ENCODE results near the gene UMODL1.

UMODL1 gene

GRCh38 chr21:42079939-42080787 lies 9.0 kb downstream of the UMODL1 start:
- no peak for DNase-seq (ENCODE audit: low read depth in 2 of 2)

GRCh38 chr21:42080788-42081083 lies 9.6 kb downstream of the UMODL1 start:
- no peak for DNase-seq (ENCODE audit: low read depth in 2 of 2)

GRCh38 chr21:42081138-42081537 lies 10.0 kb downstream of the UMODL1 start:
- no peak for DNase-seq (ENCODE audit: low read depth in 2 of 2)

GRCh38 chr21:42081931-42082381 lies 10.8 kb downstream of the UMODL1 start:
- DNase-seq (ENCODE audit: low read depth in 2 of 2) = no peak

- DNase-seq (ENCODE audit: low read depth in 2 of 2) = no peak
These were observed 11.6 kb downstream of the UMODL1 start for GRCh38 chr21:42082501-42083360.

- no peak for DNase-seq (ENCODE audit: low read depth in 2 of 2)
These were observed 12.2 kb downstream of the UMODL1 start for GRCh38 chr21:42083361-42083690.

- DNase-seq (ENCODE audit: low read depth in 2 of 2) = no peak
These were observed 13.0 kb downstream of the UMODL1 start for GRCh38 chr21:42084079-42084478.

GRCh38 chr21:42085246-42086077 lies 14.3 kb downstream of the UMODL1 start:
- DNase-seq (ENCODE audit: low read depth in 2 of 2) = no peak

GRCh38 chr21:42086969-42087368 lies 15.9 kb downstream of the UMODL1 start:
- no peak for DNase-seq (ENCODE audit: low read depth in 2 of 2)

- DNase-seq (ENCODE audit: low read depth in 2 of 2) = no peak
These were observed 17.0 kb downstream of the UMODL1 start for GRCh38 chr21:42088148-42088547.

- no peak for DNase-seq (ENCODE audit: low read depth in 2 of 2)
These were observed 17.5 kb downstream of the UMODL1 start for GRCh38 chr21:42088658-42089057.

GRCh38 chr21:42089093-42089631 lies 18.0 kb downstream of the UMODL1 start:
- no peak for DNase-seq (ENCODE audit: low read depth in 2 of 2)

GRCh38 chr21:42089665-42090310 lies 18.7 kb downstream of the UMODL1 start:
- DNase-seq (ENCODE audit: low read depth in 2 of 2) = no peak

- DNase-seq (ENCODE audit: low read depth in 2 of 2) = no peak
These were observed 20.9 kb downstream of the UMODL1 start for GRCh38 chr21:42091899-42092508.

- DNase-seq (ENCODE audit: low read depth in 2 of 2) = no peak
These were observed 21.7 kb downstream of the UMODL1 start for GRCh38 chr21:42092771-42093170.

GRCh38 chr21:42093186-42093585 lies 22.1 kb downstream of the UMODL1 start:
- DNase-seq (ENCODE audit: low read depth in 2 of 2) = no peak

GRCh38 chr21:42093991-42094421 lies 22.9 kb downstream of the UMODL1 start:
- DNase-seq (ENCODE audit: low read depth in 2 of 2) = no peak

GRCh38 chr21:42094811-42095210 lies 23.7 kb downstream of the UMODL1 start:
- no peak for DNase-seq (ENCODE audit: low read depth in 2 of 2)

- no peak for DNase-seq (ENCODE audit: low read depth in 2 of 2)
These were observed 24.5 kb downstream of the UMODL1 start for GRCh38 chr21:42095581-42095980.

GRCh38 chr21:42096566-42096965 lies 25.4 kb downstream of the UMODL1 start:
- DNase-seq (ENCODE audit: low read depth in 2 of 2) = no peak

GRCh38 chr21:42097274-42097673 lies 26.2 kb downstream of the UMODL1 start:
- DNase-seq (ENCODE audit: low read depth in 2 of 2) = no peak
